ENCODE data around the gene SLC35B1.

- TF ChIP-seq EZH2 (IDR thresholded peaks at IDR 0.05; ENCODE audit: low read depth) (no peak), CTCF (conservative IDR thresholded peaks at IDR 0.05) (no peak)
Measured at GRCh38 chr17:49692751-49693150, 15.0 kb downstream of the SLC35B1 start.
